ENCODE data around the gene CDKN2B-AS1. TPM values are rescaled to one million over a fixed set of nuclear protein-coding genes. Genes with fewer than 3 reads are reported as not detected.

The CDKN2B-AS1 gene
- total and polyA plus RNA-seq, 2 donors: 0.22 to 2.2 TPM

- H3K27ac ChIP-seq (ENCODE audit: low read depth): no peak overlapping the region
- 35% methylated on average over 44 of the region's 44 CpGs for WGBS
- no peak for DNase-seq (ENCODE audit: extremely low spot score)
- no peaks in the 10 kb centered on the region for H3K4me1 ChIP-seq (ENCODE audit: insufficient read depth)
- H3K4me3 ChIP-seq (ENCODE audit: low read depth, low read length): no peak overlapping the region
- no peaks in the 10 kb centered on the region for H3K36me3 ChIP-seq (ENCODE audit: insufficient read depth)
Observed at GRCh38 chr9:22005702-22006606, 11.4 kb downstream of the CDKN2B-AS1 start.

GRCh38 chr9:22008384-22008716 lies 13.8 kb downstream of the CDKN2B-AS1 start:
- no peak overlapping the region for H3K27ac ChIP-seq (ENCODE audit: low read depth)
- peak overlapping the region; percentile 57 for H3K4me3 ChIP-seq (ENCODE audit: low read depth, low read length)
- WGBS: 5% methylated on average over 8 of the region's 8 CpGs
- DNase-seq (ENCODE audit: extremely low spot score): no peak
- no peaks in the 10 kb centered on the region for H3K36me3 ChIP-seq (ENCODE audit: insufficient read depth)
- no peaks in the 10 kb centered on the region for H3K4me1 ChIP-seq (ENCODE audit: insufficient read depth)

- DNase-seq (ENCODE audit: extremely low spot score): peak; percentile 60
- H3K4me3 ChIP-seq (ENCODE audit: low read depth, low read length): peak within 1 kb of the TSS; percentile 57
- H3K27ac ChIP-seq (ENCODE audit: low read depth): peak within 1 kb of the TSS; percentile 73
- under 1% methylated on average over 86 of the region's 86 CpGs for WGBS
- no peaks in the 10 kb centered on the region for H3K4me1 ChIP-seq (ENCODE audit: insufficient read depth)
- no peaks in the 10 kb centered on the region for H3K36me3 ChIP-seq (ENCODE audit: insufficient read depth)
Observed at GRCh38 chr9:22008717-22009505, 14.3 kb downstream of the CDKN2B-AS1 start, which contains the start of gene CDKN2B. Gene CDKN2B (minus strand): TSS chr9:22009305. CDS start chr9:22008953, 352 bp downstream.

GRCh38 chr9:22009506-22009867 lies 14.9 kb downstream of the CDKN2B-AS1 start:
- H3K36me3 ChIP-seq (ENCODE audit: insufficient read depth): no peaks in the 10 kb centered on the region
- WGBS: 7% methylated on average over 6 of the region's 6 CpGs
- no peak overlapping the region for H3K4me3 ChIP-seq (ENCODE audit: low read depth, low read length)
- no peak for DNase-seq (ENCODE audit: extremely low spot score)
- H3K27ac ChIP-seq (ENCODE audit: low read depth): no peak overlapping the region
- H3K4me1 ChIP-seq (ENCODE audit: insufficient read depth): no peaks in the 10 kb centered on the region

GRCh38 chr9:22010866-22011625 lies 16.5 kb downstream of the CDKN2B-AS1 start:
- no peak overlapping the region for H3K27ac ChIP-seq (ENCODE audit: low read depth)
- no peaks in the 10 kb centered on the region for H3K4me1 ChIP-seq (ENCODE audit: insufficient read depth)
- no peak for DNase-seq (ENCODE audit: extremely low spot score)
- no peaks in the 10 kb centered on the region for H3K36me3 ChIP-seq (ENCODE audit: insufficient read depth)
- H3K4me3 ChIP-seq (ENCODE audit: low read depth, low read length): no peak overlapping the region
- WGBS: 21% methylated on average over 13 of the region's 13 CpGs

- no peaks in the 10 kb centered on the region for H3K36me3 ChIP-seq (ENCODE audit: insufficient read depth)
- H3K4me3 ChIP-seq (ENCODE audit: low read depth, low read length): no peak overlapping the region
- no peak for DNase-seq (ENCODE audit: extremely low spot score)
- H3K27ac ChIP-seq (ENCODE audit: low read depth): no peak overlapping the region
- WGBS: 95% methylated on average over 3 of the region's 3 CpGs
- no peaks in the 10 kb centered on the region for H3K4me1 ChIP-seq (ENCODE audit: insufficient read depth)
Observed at GRCh38 chr9:22022396-22022795, 27.8 kb downstream of the CDKN2B-AS1 start.

- no peaks in the 10 kb centered on the region for H3K36me3 ChIP-seq (ENCODE audit: insufficient read depth)
- H3K4me1 ChIP-seq (ENCODE audit: insufficient read depth): no peaks in the 10 kb centered on the region
- no peak for DNase-seq (ENCODE audit: extremely low spot score)
- no peak overlapping the region for H3K4me3 ChIP-seq (ENCODE audit: low read depth, low read length)
- 67% methylated on average over 6 of the region's 6 CpGs for WGBS
- no peak overlapping the region for H3K27ac ChIP-seq (ENCODE audit: low read depth)
Observed at GRCh38 chr9:22026696-22027095, 32.1 kb downstream of the CDKN2B-AS1 start.

GRCh38 chr9:22028394-22028793 lies 33.8 kb downstream of the CDKN2B-AS1 start:
- DNase-seq (ENCODE audit: extremely low spot score): no peak
- H3K27ac ChIP-seq (ENCODE audit: low read depth): no peak overlapping the region
- no peak overlapping the region for H3K4me3 ChIP-seq (ENCODE audit: low read depth, low read length)
- H3K36me3 ChIP-seq (ENCODE audit: insufficient read depth): no peaks in the 10 kb centered on the region
- no peaks in the 10 kb centered on the region for H3K4me1 ChIP-seq (ENCODE audit: insufficient read depth)

- Histone ChIP-seq H3K27ac (ENCODE audit: low read depth) (no peak overlapping the region), H3K4me1 (ENCODE audit: insufficient read depth) (no peaks in the 10 kb centered on the region), H3K36me3 (ENCODE audit: insufficient read depth) (no peaks in the 10 kb centered on the region), H3K4me3 (ENCODE audit: low read depth, low read length) (no peak overlapping the region)
- no peak for DNase-seq (ENCODE audit: extremely low spot score)
- WGBS: 53% methylated on average over 4 of the region's 4 CpGs
Observed at GRCh38 chr9:22029231-22029630, 34.6 kb downstream of the CDKN2B-AS1 start.

GRCh38 chr9:22030101-22030598 lies 35.6 kb downstream of the CDKN2B-AS1 start:
- H3K4me3 ChIP-seq (ENCODE audit: low read depth, low read length): no peak overlapping the region
- H3K27ac ChIP-seq (ENCODE audit: low read depth): no peak overlapping the region
- H3K4me1 ChIP-seq (ENCODE audit: insufficient read depth): no peaks in the 10 kb centered on the region
- H3K36me3 ChIP-seq (ENCODE audit: insufficient read depth): no peaks in the 10 kb centered on the region
- 34% methylated on average over 1 of the region's 1 CpG for WGBS
- no peak for DNase-seq (ENCODE audit: extremely low spot score)

GRCh38 chr9:22031655-22032411 lies 37.2 kb downstream of the CDKN2B-AS1 start:
- H3K27ac ChIP-seq (ENCODE audit: low read depth): no peak overlapping the region
- no peaks in the 10 kb centered on the region for H3K4me1 ChIP-seq (ENCODE audit: insufficient read depth)
- no peak for DNase-seq (ENCODE audit: extremely low spot score)
- 82% methylated on average over 4 of the region's 4 CpGs for WGBS
- H3K4me3 ChIP-seq (ENCODE audit: low read depth, low read length): no peak overlapping the region
- H3K36me3 ChIP-seq (ENCODE audit: insufficient read depth): no peaks in the 10 kb centered on the region

- DNase-seq (ENCODE audit: extremely low spot score): no peak
- Histone ChIP-seq H3K4me1 (ENCODE audit: insufficient read depth) (no peaks in the 10 kb centered on the region), H3K27ac (ENCODE audit: low read depth) (no peak overlapping the region), H3K36me3 (ENCODE audit: insufficient read depth) (no peaks in the 10 kb centered on the region), H3K4me3 (ENCODE audit: low read depth, low read length) (no peak overlapping the region)
- WGBS: 75% methylated on average over 8 of the region's 8 CpGs
Observed at GRCh38 chr9:22033012-22033630, 38.5 kb downstream of the CDKN2B-AS1 start.

Data from urinary bladder (tissue), 4 donors.